ENCODE data around the gene STAT5B.

STAT5B gene

DNA sequence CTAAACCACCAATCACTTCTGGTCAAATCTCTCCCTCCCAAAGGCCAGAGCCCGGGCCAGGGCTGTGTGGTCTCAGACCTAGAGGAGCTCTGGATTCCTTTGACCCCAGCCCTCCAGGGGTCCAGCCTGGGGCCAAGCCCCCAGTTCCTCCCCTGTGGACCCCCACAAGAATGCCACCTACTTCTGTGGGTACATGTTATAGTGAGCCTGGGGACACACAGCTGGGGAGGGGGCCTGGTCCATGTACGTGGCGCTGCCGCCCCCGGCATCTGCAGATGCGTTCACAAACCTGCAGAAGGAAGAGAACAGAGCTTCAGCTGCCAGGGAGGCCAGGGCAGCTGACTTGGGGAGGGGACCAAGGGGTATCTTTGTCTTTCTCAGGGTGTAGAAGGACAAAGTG is 74.0 kb downstream of the STAT5B start:
- Histone ChIP-seq H3K4me3 (ENCODE audit: low read depth, low read length) (no peak overlapping the region), H3K27ac (ENCODE audit: low read depth, low read length) (no peak overlapping the region), H3K27me3 (ENCODE audit: control insufficient read depth, insufficient read depth, low read length) (no peaks in the 10 kb centered on the region), H3K9ac (ENCODE audit: low read depth, low read length) (no peak overlapping the region), H3K9me3 (ENCODE audit: control insufficient read depth, insufficient read depth, low read length) (no peaks in the 10 kb centered on the region), H3K4me1 (ENCODE audit: control insufficient read depth, insufficient read depth, low read length) (no peaks in the 10 kb centered on the region), H3K36me3 (ENCODE audit: control insufficient read depth, insufficient read depth, low read length) (peaks cover 62% of the 10 kb centered on the region)

DNA sequence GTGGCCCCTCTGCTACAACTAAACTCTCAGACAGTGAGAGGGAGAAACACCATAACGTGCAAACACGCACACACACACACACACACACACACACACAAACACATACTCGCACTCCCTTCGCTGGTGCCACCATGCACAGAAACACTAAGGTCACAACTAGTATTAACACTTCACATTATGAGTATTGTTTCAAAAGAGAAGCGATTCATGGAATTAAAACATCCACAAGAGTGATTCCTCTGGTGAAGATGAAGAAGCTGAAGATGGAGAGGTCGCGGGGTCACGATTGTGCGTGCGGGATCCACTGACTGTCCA is 74.8 kb downstream of the STAT5B start:
- H3K9ac ChIP-seq (ENCODE audit: low read depth, low read length) = no peak overlapping the region
- H3K9me3 ChIP-seq (ENCODE audit: control insufficient read depth, insufficient read depth, low read length) = no peaks in the 10 kb centered on the region
- H3K27me3 ChIP-seq (ENCODE audit: control insufficient read depth, insufficient read depth, low read length) = no peaks in the 10 kb centered on the region
- no peak overlapping the region for H3K27ac ChIP-seq (ENCODE audit: low read depth, low read length)
- no peaks in the 10 kb centered on the region for H3K4me1 ChIP-seq (ENCODE audit: control insufficient read depth, insufficient read depth, low read length)
- H3K36me3 ChIP-seq (ENCODE audit: control insufficient read depth, insufficient read depth, low read length) = peaks cover 56% of the 10 kb centered on the region
- H3K4me3 ChIP-seq (ENCODE audit: low read depth, low read length) = no peak overlapping the region

DNA sequence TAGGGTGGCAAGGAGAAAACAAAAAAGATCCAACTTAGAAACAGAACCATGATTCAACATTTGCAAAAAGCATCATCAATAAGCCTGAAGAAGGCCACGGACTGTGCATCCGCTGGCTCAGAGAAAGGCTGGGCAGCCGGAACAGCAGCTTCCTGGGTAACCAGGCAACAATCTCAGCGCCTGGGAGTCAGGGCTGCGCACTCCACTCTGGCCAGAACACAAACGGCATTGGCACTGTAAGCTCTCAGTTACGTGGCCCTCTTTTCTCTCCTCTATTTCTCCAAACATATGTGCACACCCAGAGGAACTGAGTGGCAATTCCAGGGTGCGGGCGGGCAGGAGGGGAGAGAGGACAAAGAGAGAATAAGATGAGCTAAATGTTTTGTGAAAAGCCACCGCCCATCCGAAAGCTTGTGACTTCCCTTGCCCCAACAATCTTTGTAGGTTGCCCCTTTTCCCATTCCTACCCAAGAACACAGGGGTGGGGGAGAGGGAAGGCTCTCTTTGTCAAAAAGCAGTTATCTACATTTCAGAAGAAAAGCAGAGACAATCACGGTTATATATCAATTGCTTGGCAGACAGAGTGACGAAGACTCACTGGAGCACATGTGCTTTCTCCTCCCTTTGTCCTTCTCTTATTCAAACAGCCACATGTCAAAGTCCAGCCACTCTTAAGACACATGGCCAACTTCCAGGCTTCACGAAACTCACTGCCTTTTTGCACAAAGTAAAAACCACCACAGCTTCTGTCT is 75.3 kb downstream of the STAT5B start:
- Histone ChIP-seq H3K9ac (ENCODE audit: low read depth, low read length) (no peak overlapping the region), H3K36me3 (ENCODE audit: control insufficient read depth, insufficient read depth, low read length) (peaks cover 51% of the 10 kb centered on the region), H3K27me3 (ENCODE audit: control insufficient read depth, insufficient read depth, low read length) (no peaks in the 10 kb centered on the region), H3K9me3 (ENCODE audit: control insufficient read depth, insufficient read depth, low read length) (no peaks in the 10 kb centered on the region), H3K4me3 (ENCODE audit: low read depth, low read length) (no peak overlapping the region), H3K4me1 (ENCODE audit: control insufficient read depth, insufficient read depth, low read length) (no peaks in the 10 kb centered on the region), H3K27ac (ENCODE audit: low read depth, low read length) (peak overlapping the region; percentile 28)

DNA sequence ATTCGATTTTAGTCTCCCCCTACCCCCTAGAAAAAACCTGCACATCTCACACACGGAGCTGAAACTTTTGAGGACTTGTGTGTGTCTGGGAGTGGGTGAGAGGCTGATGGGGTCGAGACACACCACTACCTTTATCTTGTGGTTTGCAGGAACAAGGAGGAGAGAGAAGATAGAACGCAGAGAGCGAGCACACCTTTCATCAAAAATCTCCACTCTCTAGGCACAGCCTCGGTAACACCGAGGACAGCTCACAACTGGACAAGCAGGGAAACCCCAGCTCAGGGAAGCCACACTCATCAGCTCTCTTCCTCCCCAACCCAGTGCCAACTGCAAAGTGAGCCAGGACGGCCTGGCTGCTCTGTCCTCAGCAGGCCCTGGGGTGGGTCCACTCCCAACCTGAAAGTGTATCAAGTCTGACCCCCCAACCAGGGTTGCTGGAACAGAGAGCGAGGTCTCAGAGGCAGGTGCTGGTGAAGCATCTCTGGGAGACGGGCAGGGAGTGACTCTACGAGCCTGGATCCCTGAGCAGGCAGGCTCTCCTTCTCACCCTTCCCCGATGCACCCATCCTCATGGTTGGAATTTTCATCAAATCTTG is 76.7 kb downstream of the STAT5B start:
- H3K4me1 ChIP-seq (ENCODE audit: control insufficient read depth, insufficient read depth, low read length) = no peaks in the 10 kb centered on the region
- H3K9me3 ChIP-seq (ENCODE audit: control insufficient read depth, insufficient read depth, low read length) = no peaks in the 10 kb centered on the region
- H3K27me3 ChIP-seq (ENCODE audit: control insufficient read depth, insufficient read depth, low read length) = no peaks in the 10 kb centered on the region
- no peak overlapping the region for H3K4me3 ChIP-seq (ENCODE audit: low read depth, low read length)
- peaks cover 45% of the 10 kb centered on the region for H3K36me3 ChIP-seq (ENCODE audit: control insufficient read depth, insufficient read depth, low read length)
- no peak overlapping the region for H3K9ac ChIP-seq (ENCODE audit: low read depth, low read length)
- H3K27ac ChIP-seq (ENCODE audit: low read depth, low read length) = no peak overlapping the region

DNA sequence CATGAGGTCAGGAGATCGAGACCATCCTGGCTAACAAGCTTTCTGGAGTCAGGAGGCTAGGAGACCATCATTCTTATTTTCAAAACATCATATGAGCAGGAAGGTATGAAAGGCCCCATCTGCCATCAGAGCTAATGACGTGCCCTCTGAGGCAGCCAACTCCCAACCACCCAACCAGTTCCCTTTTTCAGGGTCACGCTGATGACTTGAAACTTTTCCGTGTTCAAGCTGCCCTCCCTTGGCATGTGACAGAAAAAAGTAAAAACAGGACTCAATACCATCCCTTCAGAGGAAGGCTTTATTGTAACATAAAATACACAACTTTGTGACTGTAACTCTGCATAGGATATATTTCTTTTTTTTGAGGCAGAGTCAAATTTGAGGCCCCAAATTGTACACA is 77.3 kb downstream of the STAT5B start:
- no peak overlapping the region for H3K9ac ChIP-seq (ENCODE audit: low read depth, low read length)
- H3K4me1 ChIP-seq (ENCODE audit: control insufficient read depth, insufficient read depth, low read length) = peaks cover 3% of the 10 kb centered on the region; the same call in 1 of the 2 replicates
- no peak overlapping the region for H3K4me3 ChIP-seq (ENCODE audit: low read depth, low read length)
- no peaks in the 10 kb centered on the region for H3K9me3 ChIP-seq (ENCODE audit: control insufficient read depth, insufficient read depth, low read length)
- no peak overlapping the region for H3K27ac ChIP-seq (ENCODE audit: low read depth, low read length)
- H3K36me3 ChIP-seq (ENCODE audit: control insufficient read depth, insufficient read depth, low read length) = peaks cover 39% of the 10 kb centered on the region
- H3K27me3 ChIP-seq (ENCODE audit: control insufficient read depth, insufficient read depth, low read length) = no peaks in the 10 kb centered on the region

DNA sequence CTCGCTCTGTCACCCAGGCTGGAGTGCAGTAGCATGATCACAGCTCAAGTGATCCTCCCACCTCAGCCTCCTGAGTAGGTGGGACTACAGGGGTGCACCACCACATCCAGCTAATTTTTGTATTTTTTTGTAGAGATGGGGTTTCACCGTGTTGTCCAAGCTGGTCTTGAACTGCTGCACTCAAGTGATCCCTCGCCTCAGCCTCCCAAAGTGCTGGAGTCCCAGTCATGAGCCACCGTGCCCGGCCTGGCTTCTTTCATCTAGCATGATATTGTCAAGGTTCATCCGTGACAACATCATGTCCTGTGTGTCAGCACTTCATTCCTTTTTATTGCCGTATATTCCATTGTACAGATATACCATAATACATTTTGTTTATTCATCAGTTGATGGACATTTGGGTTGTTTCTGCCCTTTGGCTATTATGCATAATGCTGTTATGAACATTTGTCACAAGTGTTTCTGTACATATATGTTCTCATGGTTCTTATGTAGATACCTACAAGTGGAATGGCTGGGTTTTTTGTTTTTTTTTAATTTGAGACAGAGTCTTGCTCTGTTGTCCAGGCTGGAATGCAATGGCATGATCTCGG is 78.5 kb downstream of the STAT5B start:
- Histone ChIP-seq H3K9ac (ENCODE audit: low read depth, low read length) (no peak overlapping the region), H3K27me3 (ENCODE audit: control insufficient read depth, insufficient read depth, low read length) (no peaks in the 10 kb centered on the region), H3K9me3 (ENCODE audit: control insufficient read depth, insufficient read depth, low read length) (no peaks in the 10 kb centered on the region), H3K27ac (ENCODE audit: low read depth, low read length) (no peak overlapping the region), H3K4me3 (ENCODE audit: low read depth, low read length) (no peak overlapping the region), H3K36me3 (ENCODE audit: control insufficient read depth, insufficient read depth, low read length) (peaks cover 29% of the 10 kb centered on the region), H3K4me1 (ENCODE audit: control insufficient read depth, insufficient read depth, low read length) (peaks cover 3% of the 10 kb centered on the region; the same call in 1 of the 2 replicates)

DNA sequence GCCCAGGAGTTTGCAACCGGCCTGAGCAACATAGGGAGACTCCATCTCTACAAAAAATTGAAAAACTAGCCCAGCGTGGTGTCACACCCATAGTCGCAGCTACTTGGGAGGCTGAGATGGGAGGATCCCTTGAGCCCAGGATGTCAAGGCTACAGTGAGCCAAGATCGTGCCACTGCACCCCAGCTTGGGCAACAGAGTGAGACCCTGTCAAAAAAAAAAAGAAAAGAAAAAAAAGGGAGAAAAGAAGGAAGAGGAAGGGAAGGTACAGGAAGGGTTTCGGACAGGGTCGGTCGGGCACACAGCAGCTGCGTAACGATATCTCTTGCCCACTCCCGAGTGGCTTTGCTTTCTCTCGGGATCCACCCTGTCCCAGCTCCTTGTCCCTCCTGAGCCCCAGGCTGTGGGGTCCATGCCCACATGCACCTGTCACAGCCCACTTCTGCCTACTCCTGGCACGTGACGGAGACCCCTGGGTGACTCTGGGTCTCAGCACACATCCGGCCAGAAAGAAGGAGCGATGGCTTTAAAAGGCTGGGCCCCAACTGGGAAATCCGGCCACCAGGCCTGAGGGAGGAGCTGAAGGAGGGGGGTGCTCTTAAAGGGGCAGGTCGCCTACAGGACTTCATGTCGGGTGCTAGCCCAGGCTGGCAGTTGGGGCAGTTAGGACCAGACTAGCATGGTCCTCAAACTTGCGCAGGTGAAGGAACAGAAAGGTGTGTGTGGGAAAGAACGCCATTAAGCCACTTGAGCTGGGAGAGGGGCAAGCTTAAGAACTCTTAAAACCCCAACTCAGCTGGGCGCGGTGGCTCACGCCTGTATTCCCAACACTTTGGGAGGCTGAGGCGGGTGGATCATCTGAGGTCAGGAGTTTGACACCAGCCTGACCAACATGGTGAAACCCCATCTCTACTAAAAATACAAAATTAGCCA is 82.0 kb downstream of the STAT5B start, which contains the start of gene GHDC:
GHDC (minus strand) TSS at position 526 of the 931 bp plus-strand sequence. CDS start 913 bp downstream, outside the sequence.
- no peak within 1 kb of the TSS for H3K9ac ChIP-seq (ENCODE audit: low read depth, low read length)
- H3K4me1 ChIP-seq (ENCODE audit: control insufficient read depth, insufficient read depth, low read length) = peaks cover 3% of the 10 kb centered on the region; the same call in 1 of the 2 replicates
- peak within 1 kb of the TSS; percentile 50 for H3K4me3 ChIP-seq (ENCODE audit: low read depth, low read length)

DNA sequence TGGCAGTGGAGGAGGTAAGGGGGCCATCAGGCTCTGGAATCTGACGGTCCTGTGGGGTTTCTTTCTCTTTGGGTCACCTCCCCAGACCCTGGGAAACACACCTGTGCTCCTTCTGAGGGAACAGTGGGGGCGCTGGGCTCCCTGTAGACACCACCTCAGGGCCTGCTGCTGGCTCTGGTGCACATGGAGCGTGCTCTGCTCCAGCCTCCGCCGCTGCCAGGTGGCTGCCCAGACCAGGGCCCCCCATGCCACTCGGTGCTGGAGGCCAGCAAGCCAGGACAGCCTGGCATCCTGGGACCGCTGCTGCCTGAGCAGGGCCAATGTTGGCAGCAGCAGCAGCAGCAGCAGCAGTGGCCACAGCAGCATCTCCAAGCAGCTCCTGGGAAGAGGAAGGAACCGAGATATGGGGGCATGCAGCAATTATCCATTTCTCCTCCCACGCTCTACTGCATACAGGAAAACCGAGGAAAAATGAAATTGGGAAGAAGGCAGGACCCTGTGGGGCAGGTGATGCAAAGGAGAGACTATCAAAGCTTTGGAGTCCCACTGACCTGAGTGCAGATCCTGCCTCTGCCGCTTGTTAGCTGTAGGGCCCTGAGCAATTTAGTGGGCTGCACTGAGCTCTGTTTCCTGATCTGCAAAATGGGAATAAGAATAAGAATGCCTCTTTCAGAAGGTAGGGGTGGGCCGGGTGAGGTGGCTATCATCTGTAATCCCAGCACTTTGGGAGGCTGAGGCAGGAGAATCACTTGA is 82.8 kb downstream of the STAT5B start:
- Histone ChIP-seq H3K36me3 (ENCODE audit: control insufficient read depth, insufficient read depth, low read length) (no peaks in the 10 kb centered on the region), H3K27me3 (ENCODE audit: control insufficient read depth, insufficient read depth, low read length) (no peaks in the 10 kb centered on the region), H3K9me3 (ENCODE audit: control insufficient read depth, insufficient read depth, low read length) (no peaks in the 10 kb centered on the region), H3K9ac (ENCODE audit: low read depth, low read length) (no peak overlapping the region), H3K4me1 (ENCODE audit: control insufficient read depth, insufficient read depth, low read length) (peaks cover 3% of the 10 kb centered on the region; the same call in 1 of the 2 replicates), H3K27ac (ENCODE audit: low read depth, low read length) (no peak overlapping the region), H3K4me3 (ENCODE audit: low read depth, low read length) (no peak overlapping the region)

More for the DNA sequence above, 82.0 kb downstream of the STAT5B start, which contains the start of gene GHDC:
- Histone ChIP-seq H3K27me3 (ENCODE audit: control insufficient read depth, insufficient read depth, low read length) (no peaks in the 10 kb centered on the region), H3K9me3 (ENCODE audit: control insufficient read depth, insufficient read depth, low read length) (no peaks in the 10 kb centered on the region), H3K27ac (ENCODE audit: low read depth, low read length) (no peak within 1 kb of the TSS), H3K36me3 (ENCODE audit: control insufficient read depth, insufficient read depth, low read length) (peaks cover under 1% of the 10 kb centered on the region; the same call in 1 of the 2 replicates)

DNA sequence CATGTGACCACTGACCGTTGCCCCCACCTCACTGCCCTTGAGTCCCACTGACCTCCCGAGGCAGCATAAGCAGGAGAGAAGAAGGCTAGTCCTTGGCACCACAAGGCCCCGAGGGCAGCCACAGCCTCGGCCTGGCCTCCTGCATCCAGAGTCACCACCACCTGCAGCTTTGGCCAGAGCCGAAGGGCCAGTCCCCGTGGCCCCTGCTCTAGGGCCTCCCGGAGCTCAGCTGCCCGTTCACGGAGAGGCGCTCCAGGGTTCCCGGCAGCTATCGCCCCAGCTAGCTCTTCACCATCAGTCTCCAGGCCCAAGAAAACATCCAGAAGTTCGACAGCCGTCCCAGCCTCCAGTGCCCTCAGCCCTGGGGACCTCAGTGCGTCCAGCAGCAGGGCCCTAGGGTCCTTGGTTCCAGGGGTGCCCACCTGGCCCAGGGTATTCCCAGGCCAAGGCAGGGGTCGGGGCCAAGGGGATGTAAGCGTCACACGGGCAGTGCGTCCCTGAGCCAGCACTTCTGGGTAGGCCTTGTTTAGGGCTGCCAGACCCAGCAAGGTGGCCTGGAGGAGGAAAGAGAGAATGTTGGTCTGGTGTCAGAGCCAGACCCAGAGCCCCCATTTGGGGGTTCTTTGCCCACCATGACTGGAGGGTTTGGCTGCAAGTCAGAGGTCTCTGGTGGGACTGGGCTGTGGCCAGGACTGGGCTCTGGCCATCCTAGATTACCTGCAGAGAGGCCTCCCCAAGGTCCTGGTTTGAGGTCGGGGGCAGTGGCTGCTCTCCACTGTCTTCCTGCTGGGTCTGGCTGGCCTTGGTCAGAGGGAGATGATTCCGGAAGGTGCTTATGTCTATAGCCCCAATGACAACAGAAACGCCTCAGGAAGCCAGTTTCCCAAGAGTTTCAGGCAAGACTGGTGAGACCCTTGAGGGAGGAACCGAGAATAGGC is 83.7 kb downstream of the STAT5B start:
- no peaks in the 10 kb centered on the region for H3K27me3 ChIP-seq (ENCODE audit: control insufficient read depth, insufficient read depth, low read length)
- no peak overlapping the region for H3K27ac ChIP-seq (ENCODE audit: low read depth, low read length)
- H3K9ac ChIP-seq (ENCODE audit: low read depth, low read length) = no peak overlapping the region
- H3K36me3 ChIP-seq (ENCODE audit: control insufficient read depth, insufficient read depth, low read length) = no peaks in the 10 kb centered on the region
- H3K9me3 ChIP-seq (ENCODE audit: control insufficient read depth, insufficient read depth, low read length) = no peaks in the 10 kb centered on the region
- peaks cover 3% of the 10 kb centered on the region; the same call in 1 of the 2 replicates for H3K4me1 ChIP-seq (ENCODE audit: control insufficient read depth, insufficient read depth, low read length)
- no peak overlapping the region for H3K4me3 ChIP-seq (ENCODE audit: low read depth, low read length)

All from HUES48 (cell line).